Measurements from ENCODE around the gene CAMTA1. TPM values are rescaled to one million over a fixed set of nuclear protein-coding genes. Genes with fewer than 3 reads are reported as not detected.
A peak's percentile ranks its signal among the peaks of the same experiment; 100 is the strongest.

The CAMTA1 gene
- polyA plus RNA-seq, 1 of the 3 experiments (the other 2 are of a cell fraction) = 63.1 TPM

GRCh38 chr1:7524341-7525337, 739.4 kb downstream of the CAMTA1 start:
- no peak for TF ChIP-seq EZH2phosphoT487 (IDR thresholded peaks at IDR 0.05; ENCODE audit: borderline replicate concordance, low read depth)
- no peak overlapping the region for H3K4me3 ChIP-seq (ENCODE audit: low read depth in 2 of 2, low read length in 1 of 2)
- no peaks in the 10 kb centered on the region for H3K9me2 ChIP-seq
- H3F3A ChIP-seq (replicated peaks; ENCODE audit: insufficient read depth) = no peaks in the 10 kb centered on the region
- ChIA-PET POLR2A (no interaction called here), CTCF (interaction anchor here (1.1 to 1.4 kb wide), 4 partner anchors 13 to 482 kb away, joined by 3 to 4 read pairs (median 3); no protein-coding TSS in a partner anchor)
- no peaks in the 10 kb centered on the region for H3K79me2 ChIP-seq (ENCODE audit: insufficient read depth)
- peak overlapping the region in 1 of 2 experiments; percentile 53; a peak in 2 of 4 replicates for H3K27ac ChIP-seq (ENCODE audit: low read depth in 2 of 2, low read length in 1 of 2)
- H3K4me1 ChIP-seq (ENCODE audit: control insufficient read depth in 1 of 2, insufficient read depth in 2 of 2, low read depth in 1 of 2, low read length in 1 of 2) = peaks cover 10 to 36% of the 10 kb centered on the region in 2 experiments; a peak in 3 of 4 replicates
- no peaks in the 10 kb centered on the region for H3K27me3 ChIP-seq (ENCODE audit: insufficient read depth)
- H3K36me3 ChIP-seq (replicated peaks in 1 of 2; ENCODE audit: control insufficient read depth in 1 of 2, insufficient read depth in 2 of 2, low read length in 1 of 2) = no peaks in the 10 kb centered on the region
- no peak overlapping the region for H3K4me2 ChIP-seq
- H3K9me3 ChIP-seq = no peaks in the 10 kb centered on the region
- DNase-seq = peak; percentile 56
- 88% methylated on average over 11 of the region's 16 CpGs for WGBS (ENCODE audit: low lambda C conversion rate)
- no peak overlapping the region for H3K9ac ChIP-seq
- H4K20me1 ChIP-seq (ENCODE audit: insufficient read depth) = no peaks in the 10 kb centered on the region
- H2AFZ ChIP-seq (ENCODE audit: low read depth) = no peak overlapping the region

- Histone ChIP-seq H3K36me3 (replicated peaks in 1 of 2; ENCODE audit: control insufficient read depth in 1 of 2, insufficient read depth in 2 of 2, low read length in 1 of 2) (no peaks in the 10 kb centered on the region), H3K9me2 (no peaks in the 10 kb centered on the region), H2AFZ (ENCODE audit: low read depth) (no peak overlapping the region), H3K9ac (no peak overlapping the region), H3K79me2 (ENCODE audit: insufficient read depth) (no peaks in the 10 kb centered on the region), H3K27ac (ENCODE audit: low read depth in 2 of 2, low read length in 1 of 2) (peak overlapping the region in 1 of 2 experiments; percentile 47; a peak in 1 of 4 replicates), H3K4me1 (ENCODE audit: control insufficient read depth in 1 of 2, insufficient read depth in 2 of 2, low read depth in 1 of 2, low read length in 1 of 2) (peaks cover 10 to 44% of the 10 kb centered on the region in 2 experiments; a peak in 3 of 4 replicates), H3K9me3 (no peaks in the 10 kb centered on the region), H4K20me1 (ENCODE audit: insufficient read depth) (no peaks in the 10 kb centered on the region), H3K4me3 (ENCODE audit: low read depth in 2 of 2, low read length in 1 of 2) (no peak overlapping the region), H3K27me3 (ENCODE audit: insufficient read depth) (no peaks in the 10 kb centered on the region), H3F3A (replicated peaks; ENCODE audit: insufficient read depth) (no peaks in the 10 kb centered on the region), H3K4me2 (no peak overlapping the region)
- WGBS (ENCODE audit: low lambda C conversion rate) = 87% methylated on average over 8 of the region's 12 CpGs
- no peak for DNase-seq
- CTCF ChIA-PET = interaction anchor here (1.2 to 3.4 kb wide), 3 partner anchors 10 to 48 kb away, joined by 3 to 16 read pairs (median 4); no protein-coding TSS in a partner anchor
- POLR2A ChIA-PET = no interaction called here
- TF ChIP-seq TCF12 (IDR thresholded peaks at IDR 0.05) (no peak), IRF3 (IDR thresholded peaks at IDR 0.05; ENCODE audit: low read depth, low read length) (no peak), MXI1 (IDR thresholded peaks at IDR 0.05; ENCODE audit: low read depth, low read length) (no peak), EP300 (IDR thresholded peaks at IDR 0.05; ENCODE audit: borderline replicate concordance in 1 of 2, low read depth in 1 of 2, low read length in 1 of 2) (no peak), NFIC (IDR thresholded peaks at IDR 0.05; ENCODE audit: borderline replicate concordance) (no peak), MEF2A (IDR thresholded peaks at IDR 0.05; ENCODE audit: borderline replicate concordance, low read depth) (no peak), ELF1 (IDR thresholded peaks at IDR 0.05) (no peak), RAD21 (IDR thresholded peaks at IDR 0.05; ENCODE audit: low read length) (no peak), JUND (IDR thresholded peaks at IDR 0.05) (no peak), CHD2 (IDR thresholded peaks at IDR 0.05; ENCODE audit: low read length, partially characterized antibody) (no peak), USF2 (IDR thresholded peaks at IDR 0.05; ENCODE audit: borderline replicate concordance, low read depth, low read length) (no peak), NRF1 (IDR thresholded peaks at IDR 0.05; ENCODE audit: low read depth, low read length) (no peak), USF1 (IDR thresholded peaks at IDR 0.05; ENCODE audit: borderline replicate concordance, low read depth) (no peak), EZH2phosphoT487 (IDR thresholded peaks at IDR 0.05; ENCODE audit: borderline replicate concordance, low read depth) (no peak)
Observed at GRCh38 chr1:7525338-7526063, 740.2 kb downstream of the CAMTA1 start.
